OCI-LY3 (cell line): ENCODE data around the gene LRFN5.

ENCODE experiments used
- CTCF ChIP-seq: fragments of 200-600, 300-600 bp; sonication (generic); IDR thresholded peaks from 2 replicates; pipeline ENCODE4 v1.5.1; 2014; ENCODE audit warnings: antibody characterized with exemption, low read length, low read depth
- EZH2phosphoT487 ChIP-seq: fragments of 200-600 bp; shearing (Covaris generic); IDR thresholded peaks from 2 replicates; pipeline ENCODE4 v1.6.1; 2018; ENCODE audit warnings: antibody characterized with exemption, mixed run types, low read depth

DNA sequence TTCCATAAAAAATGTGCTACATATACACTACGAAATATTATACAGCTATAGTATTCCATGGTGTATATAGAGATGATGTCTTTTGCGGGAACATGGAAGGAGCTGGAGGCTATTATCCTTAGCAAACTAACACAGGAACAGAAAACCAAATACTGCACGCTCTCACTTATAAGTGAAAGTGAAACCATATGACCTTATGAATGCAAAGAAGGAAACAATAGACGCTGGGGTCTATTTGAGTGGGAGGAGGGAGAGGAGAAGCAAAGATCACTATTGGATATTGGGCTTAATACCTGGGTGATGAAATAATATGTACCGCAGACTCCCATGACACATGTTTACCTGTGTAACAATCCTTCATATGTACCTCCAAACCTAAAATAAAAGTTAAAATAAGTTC lies 142.8 kb downstream of the LRFN5 start:
- TF ChIP-seq EZH2phosphoT487 (no peak), CTCF (no peak)
